RPMI8226 (cell line): Measurements from ENCODE around the gene NFASC.

ENCODE experiments used
- DNase-seq: peaks from one replicate; pipeline ENCODE4 v3.0.0-alpha.2; 2015

The NFASC gene

DNA sequence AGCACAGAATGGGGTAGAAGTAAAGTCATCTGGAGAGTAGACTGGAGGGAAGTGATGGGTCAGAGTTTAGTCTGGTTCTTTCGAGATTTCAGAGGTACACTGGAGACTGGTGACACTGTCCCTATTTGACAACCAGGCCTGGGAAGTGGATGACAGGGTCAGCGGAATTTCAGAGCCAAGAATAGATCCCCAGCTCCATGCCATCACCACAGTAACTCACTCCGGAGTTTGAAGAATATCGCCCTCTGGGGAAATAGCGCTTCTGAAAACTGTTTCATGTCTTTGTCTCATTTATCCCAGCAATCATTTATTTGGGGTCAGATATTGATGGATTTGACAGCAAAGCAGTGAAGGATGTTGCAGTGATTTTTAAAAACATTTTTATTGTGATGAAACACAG lies 7.6 kb upstream of the NFASC start:
- DNase-seq = no peak

DNA sequence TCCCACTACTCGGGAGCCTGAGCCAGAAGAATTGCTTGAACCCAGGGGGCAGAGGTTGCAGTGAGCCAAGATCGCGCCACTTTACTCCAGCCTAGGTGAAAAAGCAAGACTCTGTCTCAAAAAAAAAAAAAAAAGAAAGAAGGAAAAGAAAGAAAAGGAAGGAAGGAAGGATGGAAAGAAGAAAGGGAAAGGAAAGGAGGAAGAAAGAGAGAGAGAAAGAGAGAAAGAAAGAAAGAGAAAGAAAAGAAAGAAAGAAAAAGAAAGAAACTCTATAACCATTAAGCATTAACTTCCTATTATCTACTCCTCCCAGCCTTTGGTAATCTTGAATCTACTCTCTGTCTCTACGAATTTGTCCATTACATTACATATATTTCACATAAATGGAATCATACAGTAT lies 6.9 kb upstream of the NFASC start:
- DNase-seq = no peak

DNA sequence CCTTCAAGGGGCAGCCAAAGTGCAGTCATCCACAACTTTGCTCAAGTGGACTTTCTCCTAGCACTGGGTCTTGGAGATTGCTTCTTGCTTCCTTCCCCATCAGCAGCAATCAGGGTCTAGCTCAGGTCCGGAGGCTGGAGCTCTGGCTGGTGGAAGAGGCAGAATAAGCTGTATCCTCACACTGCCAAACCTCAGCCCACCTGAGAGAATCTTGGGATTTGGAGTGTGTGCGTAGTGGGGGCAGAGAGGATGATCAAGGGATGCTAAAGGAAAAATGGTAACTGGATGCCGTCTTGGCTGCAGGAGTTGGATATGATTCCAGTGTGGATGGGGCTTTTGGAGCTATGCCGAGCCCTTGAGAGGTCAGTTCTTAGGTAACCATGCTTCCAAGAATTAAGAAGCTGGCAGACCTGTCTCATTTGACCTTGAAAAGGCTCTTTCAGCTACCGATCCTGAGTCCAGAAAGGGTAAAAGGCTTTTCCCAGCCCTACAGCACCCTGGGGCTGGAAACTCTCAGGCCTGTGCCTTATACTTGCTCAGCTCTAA lies 4.5 kb upstream of the NFASC start:
- DNase-seq = no peak

DNA sequence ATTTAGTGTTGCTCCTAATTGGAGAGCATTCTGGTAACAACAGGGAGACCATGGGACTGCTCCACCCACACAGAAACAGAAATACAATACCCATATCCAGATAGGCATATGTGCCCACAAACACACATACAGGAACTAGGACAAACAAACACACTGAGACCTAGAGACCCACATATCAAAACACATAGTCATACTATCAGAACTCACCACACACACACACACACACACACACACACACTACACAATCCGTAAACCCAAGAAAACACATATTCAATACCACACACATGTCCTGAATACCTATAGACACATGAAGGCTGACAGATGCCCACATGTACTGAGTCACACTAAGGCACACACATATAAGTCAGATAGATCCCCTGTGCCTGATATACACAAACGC lies 3.5 kb upstream of the NFASC start:
- no peak for DNase-seq

DNA sequence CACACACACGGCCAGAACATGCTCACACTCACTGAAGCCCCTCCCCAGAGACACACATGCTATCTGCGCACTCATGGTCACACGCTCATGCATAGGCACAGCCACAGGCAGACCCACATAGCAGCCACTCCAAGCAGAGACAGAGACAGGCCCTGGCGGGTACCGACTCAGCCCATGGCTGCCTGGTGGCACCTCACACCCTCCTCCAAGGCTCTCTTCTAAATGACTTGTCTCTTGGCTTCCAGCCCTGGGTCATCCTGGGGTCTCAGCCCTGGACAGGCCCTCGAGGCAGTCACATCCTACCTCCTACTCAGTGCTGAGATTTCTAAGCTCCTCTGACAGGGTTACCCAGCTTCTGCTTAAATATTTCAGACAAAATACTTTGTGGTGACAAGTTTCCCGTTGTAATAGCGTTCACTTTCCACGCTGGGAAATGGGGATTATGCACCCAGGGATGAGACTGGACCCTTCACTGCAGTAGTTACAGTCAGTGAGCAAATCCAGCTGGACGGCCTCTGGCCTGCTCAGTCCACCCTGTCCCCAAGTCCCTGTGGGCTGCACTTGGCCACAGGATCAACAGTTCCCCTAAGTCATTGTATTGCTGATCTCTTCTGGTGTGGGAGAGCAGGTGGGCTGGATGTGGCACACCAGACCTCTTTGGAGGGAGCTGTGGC lies 2.9 kb upstream of the NFASC start:
- no peak for DNase-seq

DNA sequence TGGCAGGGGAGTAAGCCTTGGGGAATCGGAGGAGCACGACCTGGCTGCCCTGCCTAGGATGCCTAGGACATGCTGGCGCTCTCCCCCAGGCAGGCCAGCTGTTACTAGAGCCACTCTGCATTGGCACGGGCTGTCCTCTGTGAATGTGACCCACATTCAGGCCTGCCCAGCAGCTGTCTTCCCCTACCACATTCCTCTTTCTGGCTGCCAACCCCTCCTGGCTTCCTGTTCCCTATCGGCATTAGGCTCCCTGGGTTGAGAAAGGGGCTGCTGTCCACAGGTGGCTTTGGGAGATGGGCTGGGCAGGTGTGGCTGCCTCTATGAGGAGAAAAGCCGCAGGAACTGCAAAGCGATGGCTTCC lies 2.3 kb upstream of the NFASC start:
- DNase-seq = no peak

DNA sequence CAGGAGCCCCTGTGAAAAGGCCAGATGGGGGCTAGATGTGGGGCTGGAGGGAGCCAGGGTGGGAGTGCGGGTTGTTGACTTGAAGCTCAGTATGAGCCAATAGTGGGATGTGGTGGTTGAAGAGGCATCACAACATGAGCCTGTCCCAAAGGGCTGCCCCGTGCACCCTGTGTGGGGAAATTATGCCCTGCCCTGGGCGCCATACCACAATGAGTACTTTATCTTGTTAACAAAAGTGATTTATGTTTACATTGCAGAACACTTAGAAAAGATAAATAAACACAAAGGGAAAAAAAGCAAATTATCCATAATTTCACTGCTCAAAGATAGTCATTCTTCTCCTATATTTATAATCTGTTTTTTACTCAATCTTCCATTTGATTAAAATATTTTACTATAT lies 1.6 kb upstream of the NFASC start:
- no peak for DNase-seq

DNA sequence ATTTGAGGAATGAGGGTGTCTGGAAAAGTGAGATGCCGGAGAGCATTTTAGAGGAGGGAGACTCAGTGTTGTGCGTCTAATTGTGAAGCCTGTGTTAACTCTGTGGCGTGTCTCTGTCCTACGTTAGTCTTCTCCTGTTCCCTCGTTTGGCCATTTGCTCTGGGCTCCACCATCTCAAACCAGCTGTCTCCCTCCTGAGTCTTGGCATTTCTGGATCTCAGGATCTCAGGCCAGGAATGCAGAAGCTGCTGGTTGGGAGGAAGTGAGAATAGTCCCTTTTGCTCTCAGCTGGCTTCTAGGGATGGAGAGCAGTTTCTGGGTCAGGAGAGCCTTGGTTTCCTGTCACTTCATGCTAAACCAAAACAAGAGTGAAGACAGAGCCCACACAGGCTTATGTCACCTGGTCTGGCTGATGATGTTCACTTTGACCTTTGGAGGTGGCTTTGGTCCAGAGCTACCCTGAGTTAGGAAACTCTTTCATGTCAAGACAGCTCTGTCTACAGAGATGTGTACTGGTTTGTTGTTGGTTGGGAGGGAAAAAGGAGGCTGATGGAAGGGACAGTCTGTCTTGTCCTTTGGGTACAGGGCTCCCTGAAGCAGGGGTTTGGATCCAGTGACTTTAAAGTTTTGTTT lies 859 bp downstream of the NFASC start:
- no peak for DNase-seq

DNA sequence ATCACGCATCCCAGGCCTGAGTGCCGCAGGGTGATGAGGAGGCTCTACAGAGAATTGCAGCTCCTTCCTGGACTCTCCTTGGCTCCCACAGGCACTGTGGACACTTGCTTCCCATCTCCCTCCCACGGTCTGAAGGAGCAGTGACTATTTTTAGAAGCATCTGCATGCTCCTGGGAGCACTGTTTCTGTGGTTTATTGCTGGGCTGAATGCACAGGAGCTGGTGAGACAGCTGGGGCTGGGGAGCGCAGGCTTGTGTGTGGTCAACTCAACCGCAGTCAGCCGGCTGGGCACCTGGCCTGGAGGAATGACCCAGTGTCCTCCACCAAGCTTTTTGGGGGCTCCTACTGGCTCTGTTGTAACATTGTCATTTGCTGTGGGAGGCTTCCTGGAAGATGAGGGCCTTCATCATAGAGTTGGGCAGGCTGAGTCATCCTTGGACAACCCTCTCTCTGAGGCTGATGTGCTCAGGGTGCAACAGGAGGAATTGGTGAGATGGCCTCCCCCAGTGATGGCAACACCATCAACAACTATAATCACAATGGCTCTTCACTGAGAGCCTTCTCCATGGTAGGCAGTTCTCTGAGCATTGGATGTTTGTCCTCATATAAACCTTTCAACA lies 1.7 kb downstream of the NFASC start:
- no peak for DNase-seq

DNA sequence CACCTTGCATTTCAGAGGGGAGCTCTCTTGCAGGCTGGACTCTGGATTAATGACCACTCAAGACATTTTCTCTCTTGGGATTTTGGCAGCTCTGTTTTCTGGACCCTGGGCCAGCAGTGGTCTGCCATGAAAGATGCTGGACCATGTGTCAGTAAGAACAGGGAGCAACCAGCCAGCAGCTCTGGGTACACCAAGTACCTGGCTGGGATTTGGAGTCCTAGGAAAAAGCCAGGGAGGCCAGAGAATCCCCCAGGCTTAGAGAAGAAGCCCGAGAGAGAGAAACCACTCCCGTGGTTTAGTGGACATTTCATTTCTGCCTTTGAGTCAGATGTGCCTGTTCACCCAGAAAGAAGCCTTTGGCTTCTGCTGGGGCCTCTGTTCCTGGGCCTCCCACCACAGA lies 2.5 kb downstream of the NFASC start:
- no peak for DNase-seq

DNA sequence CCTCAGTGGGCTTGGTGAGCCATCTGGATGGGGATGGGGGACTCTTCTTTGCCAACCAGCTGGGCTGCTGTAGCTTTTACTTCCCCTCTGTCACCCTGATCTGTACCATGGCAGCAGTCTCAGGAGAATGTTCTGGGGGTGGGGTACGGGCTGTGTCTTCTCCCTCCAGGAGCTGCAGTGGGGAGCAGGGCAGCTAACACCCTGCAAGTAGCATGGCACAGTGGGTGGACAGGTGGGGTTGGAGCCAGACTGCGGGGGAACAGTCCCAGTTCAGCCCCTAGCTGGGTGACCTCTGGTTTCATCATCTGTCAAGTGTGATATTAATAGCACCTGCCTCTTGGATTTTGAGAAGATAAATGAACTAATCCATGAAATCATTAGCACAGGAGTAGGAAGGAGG lies 3.1 kb downstream of the NFASC start:
- no peak for DNase-seq

DNA sequence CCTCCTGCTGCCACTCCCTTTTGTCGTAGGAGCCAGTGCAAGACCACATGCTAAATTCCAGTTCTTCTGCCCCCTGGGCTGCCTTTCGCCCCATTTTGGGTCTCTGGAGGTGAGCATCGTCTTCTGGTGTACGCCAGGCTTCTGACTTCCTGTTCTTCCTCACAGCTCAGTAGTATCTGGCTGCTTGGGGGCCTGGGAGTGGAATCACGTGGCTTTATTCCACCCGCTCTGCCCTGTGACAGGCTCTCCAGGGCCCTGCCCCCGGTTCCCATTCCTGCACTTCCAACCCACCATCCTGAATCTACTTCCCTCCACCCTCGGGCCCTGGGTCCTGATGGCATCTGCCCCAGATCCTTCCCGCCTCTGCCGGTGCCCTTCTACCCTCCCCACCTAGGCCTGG lies 3.6 kb downstream of the NFASC start:
- no peak for DNase-seq

DNA sequence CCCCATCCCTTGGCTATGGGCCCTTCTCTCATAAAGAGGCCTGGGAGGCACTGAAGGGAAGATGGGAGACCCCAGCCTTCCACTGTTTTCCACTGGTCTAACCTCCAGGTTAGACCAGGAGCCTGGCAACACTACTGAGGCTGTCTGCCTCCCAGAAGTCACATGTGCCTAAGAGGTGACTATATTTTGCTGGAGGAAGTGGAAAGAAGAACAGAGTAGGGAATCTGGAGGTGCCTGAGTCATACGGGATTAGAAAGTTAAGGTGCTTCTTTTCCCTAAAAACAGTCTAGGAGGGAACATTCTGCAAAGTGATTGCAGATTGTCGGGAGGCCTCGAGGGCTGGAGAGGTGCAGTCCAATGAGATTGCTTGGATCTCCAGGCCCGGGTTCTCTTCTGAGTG lies 4.6 kb downstream of the NFASC start:
- DNase-seq = no peak

DNA sequence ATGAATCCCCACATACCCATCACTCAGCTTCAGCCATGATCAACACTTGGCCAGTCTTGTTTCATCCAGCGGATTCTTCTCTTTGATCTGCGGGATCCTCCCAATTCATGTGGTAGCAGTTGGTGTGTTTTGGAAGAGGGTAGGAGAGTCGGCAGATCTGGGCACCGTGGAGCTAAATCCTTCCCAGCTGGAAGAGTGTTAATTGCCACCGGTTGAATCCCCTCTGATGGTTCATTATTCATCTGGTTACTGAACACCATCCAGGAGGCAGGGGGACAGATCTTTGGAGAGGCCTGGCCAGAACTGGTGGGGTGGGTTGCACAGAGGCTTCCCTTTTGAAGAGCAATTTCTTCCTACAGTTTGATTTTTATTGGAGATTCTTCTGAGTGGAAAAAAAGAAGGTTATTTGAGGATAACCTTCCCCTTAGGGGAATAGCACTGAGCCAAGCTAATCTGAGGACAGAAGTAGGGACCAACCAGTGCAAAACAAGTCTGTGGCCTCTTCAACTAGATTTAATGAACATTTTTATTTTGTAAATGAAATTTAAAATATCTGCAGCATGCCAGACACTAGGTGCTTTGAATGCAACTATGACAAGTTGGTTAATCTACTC lies 8.1 kb downstream of the NFASC start:
- DNase-seq = no peak

DNA sequence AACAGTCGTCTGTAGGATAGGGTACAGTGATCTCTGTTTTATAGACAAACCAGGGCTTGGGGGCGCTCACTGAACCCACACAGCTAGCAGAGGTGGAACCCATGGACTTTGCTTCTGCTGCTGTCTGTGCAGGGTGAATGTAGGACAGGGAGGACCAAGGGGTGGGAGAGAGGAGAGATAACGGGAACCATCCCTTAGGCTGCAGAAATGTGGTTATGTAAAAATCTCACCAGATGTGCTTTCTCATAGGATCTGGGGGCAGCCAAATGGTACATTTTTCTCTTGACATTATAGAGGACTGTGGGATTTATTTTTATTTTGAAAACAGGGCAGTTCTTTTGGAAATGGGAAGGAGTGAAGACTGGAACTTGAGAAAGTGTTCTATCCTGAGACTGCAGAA lies 8.7 kb downstream of the NFASC start:
- DNase-seq = no peak

DNA sequence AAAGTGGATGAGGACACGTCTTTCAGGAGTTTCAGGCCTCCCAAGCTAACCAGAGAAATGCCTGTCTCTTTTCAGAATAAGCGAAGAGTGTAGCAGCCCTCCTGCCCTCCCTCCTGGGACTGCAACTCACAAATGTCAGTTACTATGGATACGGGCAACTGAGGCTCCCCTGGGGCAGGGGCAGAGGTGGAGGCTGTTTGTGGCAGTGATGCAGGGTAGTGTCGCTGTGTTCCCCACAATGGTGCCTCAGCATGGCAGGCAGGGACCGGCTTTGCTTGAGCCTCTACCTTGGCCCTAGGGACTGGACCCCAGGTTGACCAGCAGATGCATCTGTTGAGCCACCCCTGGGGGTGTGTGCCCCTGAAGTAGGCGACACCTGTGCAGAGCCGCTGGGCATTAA lies 10.2 kb downstream of the NFASC start:
- no peak for DNase-seq

DNA sequence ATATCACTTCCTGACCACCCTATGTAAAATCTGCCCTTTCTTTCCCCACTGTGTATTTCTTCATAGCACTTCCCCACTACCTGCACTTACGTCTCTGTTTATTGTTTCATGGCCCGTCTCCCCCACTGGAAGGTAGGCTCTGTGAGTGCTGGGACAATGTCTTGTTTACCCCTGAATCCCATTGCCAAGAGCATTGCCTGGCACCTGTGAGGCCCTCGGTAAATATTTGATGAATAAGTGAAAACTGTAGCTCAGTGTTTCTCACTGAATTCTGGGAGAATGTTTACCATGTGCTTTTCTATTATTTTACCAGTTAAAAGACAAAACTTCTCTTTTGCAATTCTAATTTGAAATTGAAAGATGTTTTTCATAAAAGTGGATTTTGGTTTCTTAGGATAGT lies 11.8 kb downstream of the NFASC start:
- DNase-seq = no peak

DNA sequence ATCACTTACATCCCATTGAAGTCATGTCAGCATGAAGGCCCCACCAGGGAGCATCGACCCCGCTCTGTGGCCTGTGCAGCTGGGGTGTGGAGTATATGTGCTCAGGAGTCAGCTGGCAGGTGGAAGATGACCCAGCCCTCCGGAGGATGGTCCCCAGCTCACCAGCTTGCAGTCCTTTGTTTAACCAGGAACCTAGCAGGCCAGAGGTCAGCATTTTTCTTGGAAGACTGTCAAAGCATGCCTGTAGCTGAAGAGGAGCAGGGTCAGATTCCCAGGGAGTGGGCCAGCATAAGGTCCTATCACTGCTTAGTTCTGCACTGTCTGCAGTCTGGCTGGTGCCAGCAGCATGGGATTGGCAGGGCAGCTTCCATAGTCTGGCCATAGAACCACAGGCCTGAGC lies 12.7 kb downstream of the NFASC start:
- no peak for DNase-seq

DNA sequence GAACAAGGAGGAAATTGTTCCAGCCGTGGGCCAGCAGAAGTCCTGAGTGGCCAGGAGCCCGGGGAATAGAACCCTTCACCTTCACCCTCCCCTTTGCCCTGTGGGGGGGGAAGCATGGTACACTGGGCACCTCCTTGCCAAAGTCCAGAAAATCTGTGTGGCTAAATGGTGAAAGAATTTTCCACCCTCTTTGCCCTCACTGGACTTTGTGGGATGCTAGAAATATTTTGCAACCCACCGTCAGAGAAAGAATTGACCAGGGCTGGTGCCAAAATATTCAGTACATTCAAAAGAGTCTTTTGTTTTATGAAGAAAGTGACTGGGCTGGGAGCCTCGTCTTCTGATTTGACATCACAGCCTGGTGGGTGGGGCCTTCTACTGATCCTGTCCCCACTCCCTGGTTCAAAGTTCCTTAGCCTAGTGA lies 14.6 kb downstream of the NFASC start:
- no peak for DNase-seq

DNA sequence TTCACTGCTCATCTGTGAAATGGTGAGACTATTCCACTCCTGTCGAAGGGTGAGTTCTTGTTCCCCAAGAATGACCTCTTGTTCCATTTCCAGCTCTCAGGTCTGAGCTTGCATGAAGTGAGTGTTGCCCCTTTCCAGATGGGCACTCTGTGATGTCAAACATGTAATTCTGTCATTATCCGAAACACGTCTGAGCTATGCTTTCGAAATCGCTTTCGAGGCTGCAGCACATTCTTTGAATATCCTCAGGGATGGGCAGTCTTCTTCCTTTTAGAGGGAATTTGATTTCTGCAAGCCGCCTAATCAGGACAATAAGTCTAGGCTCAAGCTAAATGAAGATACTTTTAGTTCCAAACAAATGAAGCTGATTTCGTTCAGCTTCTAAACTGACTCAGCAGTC lies 15.1 kb downstream of the NFASC start:
- no peak for DNase-seq

DNA sequence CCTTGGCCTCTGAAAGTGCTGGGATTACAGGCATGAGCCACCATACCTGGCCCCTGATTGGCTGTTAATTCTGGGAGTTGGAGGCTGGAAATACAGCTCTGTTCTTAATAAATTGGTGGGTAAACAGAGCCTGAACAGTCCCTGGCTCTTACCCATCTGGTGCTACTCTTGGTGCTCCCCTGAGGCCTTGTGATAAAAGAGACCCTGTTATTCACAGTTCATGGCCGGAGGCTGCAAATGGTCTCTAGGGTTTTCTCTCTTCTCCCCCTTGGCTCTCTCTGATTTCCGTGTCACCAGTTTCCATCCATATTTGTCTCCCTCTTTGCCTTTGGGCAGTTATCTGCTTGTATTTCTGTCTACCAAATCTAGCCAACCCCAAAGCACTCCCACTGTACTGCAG lies 17.2 kb downstream of the NFASC start:
- DNase-seq = no peak

DNA sequence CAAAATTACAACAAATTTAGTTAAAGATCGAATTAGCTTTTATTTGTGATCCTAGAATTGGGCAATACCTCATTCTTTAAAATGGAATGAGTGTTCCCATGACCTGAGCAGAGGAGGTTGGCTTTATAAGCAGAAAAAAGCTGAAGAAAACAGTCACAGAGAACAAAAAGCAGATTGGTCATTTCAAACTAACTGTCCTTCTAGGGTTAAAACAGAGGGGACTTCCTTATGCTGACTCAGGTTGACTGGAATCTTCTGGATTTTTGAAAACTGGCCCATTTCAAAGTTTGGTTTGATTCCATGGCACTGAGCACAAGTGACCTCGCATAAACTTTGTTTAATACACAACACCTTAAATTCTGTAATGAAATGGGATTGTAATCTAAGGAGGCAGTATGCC lies 17.6 kb downstream of the NFASC start:
- DNase-seq = no peak

DNA sequence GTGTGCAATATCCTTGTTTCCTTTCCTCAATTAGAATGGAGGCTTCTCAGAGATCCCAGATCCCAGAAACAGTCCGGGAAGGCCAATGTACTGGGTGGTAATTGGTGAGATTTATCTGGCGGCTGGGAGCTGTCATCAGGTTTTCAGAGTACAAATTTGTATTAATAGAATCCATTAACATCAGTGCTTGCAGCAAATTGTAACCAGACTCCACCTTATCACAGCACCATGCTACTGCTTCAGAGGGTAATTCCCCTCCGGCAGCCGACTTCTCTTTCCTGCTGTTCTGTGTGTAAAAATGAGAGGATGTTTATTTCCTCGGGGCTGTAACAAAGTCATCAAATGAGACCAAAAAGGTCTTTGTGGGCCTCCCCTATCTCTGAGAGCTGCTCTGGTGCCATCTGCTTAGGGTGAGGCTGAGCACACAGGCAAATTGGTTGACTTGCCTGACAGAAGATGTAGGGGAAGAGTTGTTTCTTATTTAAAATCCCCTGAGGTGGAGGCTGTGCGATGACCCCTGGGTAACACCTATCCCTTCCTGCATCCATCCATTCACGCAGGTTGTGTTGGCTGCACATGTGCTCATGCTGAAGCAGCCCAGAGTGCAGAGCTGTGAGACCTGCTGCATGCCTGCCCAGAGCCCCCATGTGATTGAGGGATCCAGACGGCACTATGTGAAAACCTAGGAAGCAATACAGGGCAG lies 19.2 kb downstream of the NFASC start:
- DNase-seq = no peak

DNA sequence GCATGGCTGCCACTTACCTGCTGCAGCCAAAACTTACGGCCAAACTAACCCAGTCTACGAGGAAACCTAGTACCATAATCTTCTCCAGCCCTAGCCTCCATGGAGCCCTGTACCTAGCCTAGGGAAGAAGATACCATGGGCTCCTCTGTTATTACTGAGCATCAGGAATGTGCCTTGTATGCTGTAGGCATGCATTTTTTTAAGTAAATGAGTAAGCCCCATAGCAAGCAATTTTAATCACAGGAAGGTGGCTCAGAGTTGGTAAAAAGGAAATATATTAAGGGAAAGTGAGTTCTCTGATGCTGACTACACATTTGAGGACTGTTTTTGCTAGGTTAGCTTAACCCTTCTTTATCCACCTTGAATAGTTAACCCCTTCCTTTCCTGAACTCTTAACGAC lies 21.2 kb downstream of the NFASC start:
- no peak for DNase-seq
